GM23338 (cell line): ENCODE results near the gene IGFBP7.

Source experiments
- CREB1 ChIP-seq: fragments of 250-450 bp; sonication (Bioruptor Pico); IDR thresholded peaks from 2 replicates; pipeline ENCODE4 v1.5.0; 2020; ENCODE audit warnings: low read depth, mild to moderate bottlenecking, moderate library complexity
- CTCF ChIP-seq, 2 experiments: fragments of 200-600 bp in 1 of 2; sonication (generic) in 1 of 2; conservative IDR thresholded peaks; 2 replicates each; pipeline versions ENCODE4 v1.5.1 to v1.6.1; 2016 to 2017; ENCODE audit warnings: antibody characterized with exemption in 2 of 2, low read depth in 2 of 2, mild to moderate bottlenecking in 2 of 2, moderate library complexity in 1 of 2
- ETS1 ChIP-seq: IDR thresholded peaks from 2 replicates; pipeline ENCODE4 v1.6.1; 2016; ENCODE audit warnings: antibody characterized with exemption
- EZH2 ChIP-seq: fragments of 200-600 bp; sonication (generic); IDR thresholded peaks from one replicate; pipeline ENCODE4 v1.8.0; 2017; ENCODE audit warnings: antibody characterized with exemption, mild to moderate bottlenecking, low read depth; ENCODE audit not compliant: unreplicated experiment
- EZH2phosphoT487 ChIP-seq: fragments of 200-600 bp; sonication (generic); IDR thresholded peaks from one replicate; pipeline ENCODE4 v1.8.1; 2018; ENCODE audit warnings: antibody characterized with exemption; ENCODE audit not compliant: unreplicated experiment
- JUNB ChIP-seq: IDR thresholded peaks from one replicate; pipeline ENCODE4 v1.6.1; 2016; ENCODE audit warnings: antibody characterized with exemption; ENCODE audit not compliant: unreplicated experiment
- NANOG ChIP-seq: IDR thresholded peaks from 2 replicates; pipeline ENCODE4 v1.6.1; 2016; ENCODE audit warnings: antibody characterized with exemption, borderline replicate concordance
- POLR2AphosphoS5 ChIP-seq: IDR thresholded peaks from 2 replicates; pipeline ENCODE4 v1.6.1; 2016; ENCODE audit warnings: antibody characterized with exemption, low read depth
- REST ChIP-seq: IDR thresholded peaks from one replicate; pipeline ENCODE4 v1.6.1; 2018; ENCODE audit warnings: antibody characterized with exemption; ENCODE audit not compliant: unreplicated experiment
- STAT1 ChIP-seq: IDR thresholded peaks from one replicate; pipeline ENCODE4 v1.6.1; 2016; ENCODE audit warnings: antibody characterized with exemption; ENCODE audit not compliant: unreplicated experiment
- ZNF114 ChIP-seq: fragments of 250-450 bp; sonication (Bioruptor Pico); IDR thresholded peaks from 2 replicates; pipeline ENCODE4 v1.5.0; 2020; ENCODE audit warnings: mild to moderate bottlenecking, moderate library complexity
- ZNF331 ChIP-seq: fragments of 250-450 bp; sonication (Bioruptor Pico); IDR thresholded peaks from 2 replicates; pipeline ENCODE4 v1.5.0; 2020; ENCODE audit warnings: low read depth, mild to moderate bottlenecking, moderate library complexity
- ZNF462 ChIP-seq: fragments of 250-450 bp; sonication (Bioruptor Pico); IDR thresholded peaks from 2 replicates; pipeline ENCODE4 v1.5.0; 2020; ENCODE audit warnings: mild to moderate bottlenecking, moderate library complexity

- TF ChIP-seq CTCF (conservative IDR thresholded peaks at IDR 0.05; ENCODE audit: low read depth in 2 of 2) = no peak
- TF ChIP-seq REST = no peak
- TF ChIP-seq EZH2 = no peak
- no peak for TF ChIP-seq JUNB
- no peak for TF ChIP-seq POLR2AphosphoS5
- no peak for TF ChIP-seq EZH2phosphoT487
- TF ChIP-seq ETS1 = no peak
- no peak for TF ChIP-seq ZNF462 (CRISPR knock-in tag)
- no peak for TF ChIP-seq CREB1
- no peak for TF ChIP-seq ZNF331 (CRISPR knock-in tag)
- TF ChIP-seq STAT1 = no peak
- no peak for TF ChIP-seq ZNF114 (CRISPR knock-in tag)
- TF ChIP-seq NANOG = no peak
Observed at GRCh38 chr4:57102050-57102624, 8.0 kb downstream of the IGFBP7 start.
